ENCODE data around the gene LBH. TPM values are rescaled to one million over a fixed set of nuclear protein-coding genes. Genes with fewer than 3 reads are reported as not detected.

LBH gene
- total RNA-seq, 2 experiments from 2014 or later: 3.0 to 3.7 TPM

GRCh38 chr2:30248791-30249190 lies 17.5 kb downstream of the LBH start:
- H3K79me2 ChIP-seq (ENCODE audit: insufficient read depth, low read depth, low read length): no peaks in the 10 kb centered on the region
- H3K4me2 ChIP-seq (ENCODE audit: low read length): no peak overlapping the region
- no peak for TF ChIP-seq EZH2phosphoT487 (IDR thresholded peaks at IDR 0.05; ENCODE audit: borderline replicate concordance, low read depth, low read length)
- TF ChIP-seq CTCF (conservative IDR thresholded peaks at IDR 0.05; ENCODE audit: low read length): no peak
- no peak overlapping the region for H3K4me3 ChIP-seq (ENCODE audit: low read depth, low read length, poor library complexity, severe bottlenecking)
- ChIA-PET CTCF (ENCODE audit: unreplicated experiment) (no interaction called here), POLR2A (interaction anchor here (0.6 to 0.7 kb wide), 2 partner anchors 42 to 1783 kb away, joined by 3 read pairs; no protein-coding TSS in a partner anchor)
- H4K20me1 ChIP-seq (ENCODE audit: insufficient read depth, low read length): no peaks in the 10 kb centered on the region
- no peaks in the 10 kb centered on the region for H3K9me2 ChIP-seq (ENCODE audit: insufficient read depth, low read length)
- intact Hi-C loops (cut with micrococcal nuclease; ENCODE audit: unreplicated experiment): no loop called here
- no peak for DNase-seq (ENCODE audit: low spot score)
- no peaks in the 10 kb centered on the region for H3K36me3 ChIP-seq (ENCODE audit: insufficient read depth, low read length)
- H3K27ac ChIP-seq (ENCODE audit: low read depth, low read length, poor library complexity, severe bottlenecking): no peak overlapping the region
- no peaks in the 10 kb centered on the region for H3K9me3 ChIP-seq (ENCODE audit: low read length)
- BruUV-seq (replicated peaks): no TSS peak
- no peak overlapping the region for H2AFZ ChIP-seq (ENCODE audit: low read length)
- H3K4me1 ChIP-seq (ENCODE audit: insufficient read depth, low read length, poor library complexity, severe bottlenecking): no peaks in the 10 kb centered on the region

- Histone ChIP-seq H3K9me3 (ENCODE audit: low read length) (no peaks in the 10 kb centered on the region), H3K36me3 (ENCODE audit: insufficient read depth, low read length) (no peaks in the 10 kb centered on the region), H3K27ac (ENCODE audit: low read depth, low read length, poor library complexity, severe bottlenecking) (no peak overlapping the region), H3K4me3 (ENCODE audit: low read depth, low read length, poor library complexity, severe bottlenecking) (no peak overlapping the region), H2AFZ (ENCODE audit: low read length) (no peak overlapping the region), H3K4me1 (ENCODE audit: insufficient read depth, low read length, poor library complexity, severe bottlenecking) (no peaks in the 10 kb centered on the region), H3K4me2 (ENCODE audit: low read length) (no peak overlapping the region), H4K20me1 (ENCODE audit: insufficient read depth, low read length) (no peaks in the 10 kb centered on the region), H3K79me2 (ENCODE audit: insufficient read depth, low read depth, low read length) (no peaks in the 10 kb centered on the region), H3K9me2 (ENCODE audit: insufficient read depth, low read length) (no peaks in the 10 kb centered on the region)
- ChIA-PET CTCF (ENCODE audit: unreplicated experiment) (interaction anchor here (1.0 kb wide), 1 partner anchor 10 kb away, joined by 4 read pairs; no protein-coding TSS in a partner anchor), POLR2A (no interaction called here)
- no TSS peak for BruUV-seq (replicated peaks)
- DNase-seq (ENCODE audit: low spot score): no peak
- intact Hi-C loops (cut with micrococcal nuclease; ENCODE audit: unreplicated experiment): no loop called here
- TF ChIP-seq EZH2phosphoT487 (IDR thresholded peaks at IDR 0.05; ENCODE audit: borderline replicate concordance, low read depth, low read length): no peak
- TF ChIP-seq CTCF (conservative IDR thresholded peaks at IDR 0.05; ENCODE audit: low read length): no peak
Measured at GRCh38 chr2:30249354-30249753, 18.0 kb downstream of the LBH start.

GRCh38 chr2:30250421-30250820 lies 19.1 kb downstream of the LBH start:
- Histone ChIP-seq H4K20me1 (ENCODE audit: insufficient read depth, low read length) (no peaks in the 10 kb centered on the region), H3K36me3 (ENCODE audit: insufficient read depth, low read length) (no peaks in the 10 kb centered on the region), H3K4me3 (ENCODE audit: low read depth, low read length, poor library complexity, severe bottlenecking) (no peak overlapping the region), H3K79me2 (ENCODE audit: insufficient read depth, low read depth, low read length) (no peaks in the 10 kb centered on the region), H3K9me3 (ENCODE audit: low read length) (no peaks in the 10 kb centered on the region), H3K9me2 (ENCODE audit: insufficient read depth, low read length) (no peaks in the 10 kb centered on the region), H3K4me2 (ENCODE audit: low read length) (no peak overlapping the region), H3K27ac (ENCODE audit: low read depth, low read length, poor library complexity, severe bottlenecking) (no peak overlapping the region), H3K4me1 (ENCODE audit: insufficient read depth, low read length, poor library complexity, severe bottlenecking) (no peaks in the 10 kb centered on the region), H2AFZ (ENCODE audit: low read length) (no peak overlapping the region)
- ChIA-PET POLR2A (no interaction called here), CTCF (ENCODE audit: unreplicated experiment) (interaction anchor here (1.0 kb wide), 1 partner anchor 11 kb away, joined by 4 read pairs; no protein-coding TSS in a partner anchor)
- no peak for DNase-seq (ENCODE audit: low spot score)
- TF ChIP-seq EZH2phosphoT487 (IDR thresholded peaks at IDR 0.05; ENCODE audit: borderline replicate concordance, low read depth, low read length) (no peak), CTCF (conservative IDR thresholded peaks at IDR 0.05; ENCODE audit: low read length) (no peak)
- BruUV-seq (replicated peaks): no TSS peak
- intact Hi-C loops (cut with micrococcal nuclease; ENCODE audit: unreplicated experiment): no loop called here

Data from OCI-LY7 (cell line).